NCI-H1048 (cell line): ENCODE data around the gene CABLES1.
"Not testable (repeated sequence)": the region's sequence is repeated elsewhere in the genome, so short reads cannot be mapped to it uniquely, and the experiment has no call there.

Experiments
- DNase-seq: peaks from one replicate; lab custom pipeline; 2025; lab: John Stamatoyannopoulos, UW

The CABLES1 gene

DNA sequence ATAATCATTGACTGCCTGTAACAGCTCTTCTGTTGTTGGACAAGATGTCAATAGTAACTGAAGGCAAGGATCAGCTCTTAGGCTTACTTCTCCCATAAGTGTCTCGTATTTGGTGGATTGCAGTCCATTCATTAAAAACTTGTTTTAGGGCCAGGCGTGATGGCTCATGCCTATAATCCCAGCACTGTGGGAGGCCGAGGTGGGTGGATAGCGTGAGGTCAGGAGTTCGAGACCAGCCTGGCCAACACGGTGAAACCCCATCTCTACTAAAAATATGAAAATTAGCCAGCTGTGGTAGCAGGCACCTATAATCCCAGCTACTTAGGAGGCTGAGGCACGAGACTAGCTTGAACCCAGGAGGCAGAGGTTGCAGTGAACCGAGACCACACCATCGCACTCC lies 26.1 kb upstream of the CABLES1 start:
- DNase-seq, result not testable (repeated sequence)

- no peak for DNase-seq
Observed at GRCh38 chr18:23113576-23113975, 21.7 kb upstream of the CABLES1 start.

GRCh38 chr18:23114171-23114881 lies 21.0 kb upstream of the CABLES1 start:
- no peak for DNase-seq

GRCh38 chr18:23114911-23115310 lies 20.4 kb upstream of the CABLES1 start:
- no peak for DNase-seq

DNA sequence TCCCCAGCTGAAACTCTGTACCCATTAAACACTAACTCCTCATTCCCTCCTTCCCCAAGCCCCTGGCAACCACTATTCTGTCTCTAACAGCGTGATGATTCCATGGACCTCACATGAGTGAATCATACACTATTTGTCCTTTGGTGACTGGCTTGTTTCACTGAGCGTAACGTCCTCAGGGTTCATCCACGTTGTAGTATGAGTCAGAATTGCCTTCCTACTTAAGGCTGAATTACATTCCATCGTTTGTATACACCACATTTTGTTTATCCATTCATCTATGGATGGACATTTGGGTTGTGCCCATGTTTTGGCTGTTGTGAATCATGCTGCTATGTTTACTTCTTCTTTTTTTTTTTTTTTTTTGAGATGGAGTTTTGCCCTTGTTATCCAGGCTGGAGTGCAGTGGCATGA lies 19.6 kb upstream of the CABLES1 start:
- DNase-seq, result no peak

GRCh38 chr18:23121133-23121532 lies 14.2 kb upstream of the CABLES1 start:
- DNase-seq, result no peak

- no peak for DNase-seq
Observed at GRCh38 chr18:23122334-23123229, 12.7 kb upstream of the CABLES1 start.

GRCh38 chr18:23126376-23127056 lies 8.8 kb upstream of the CABLES1 start:
- DNase-seq, result no peak

DNA sequence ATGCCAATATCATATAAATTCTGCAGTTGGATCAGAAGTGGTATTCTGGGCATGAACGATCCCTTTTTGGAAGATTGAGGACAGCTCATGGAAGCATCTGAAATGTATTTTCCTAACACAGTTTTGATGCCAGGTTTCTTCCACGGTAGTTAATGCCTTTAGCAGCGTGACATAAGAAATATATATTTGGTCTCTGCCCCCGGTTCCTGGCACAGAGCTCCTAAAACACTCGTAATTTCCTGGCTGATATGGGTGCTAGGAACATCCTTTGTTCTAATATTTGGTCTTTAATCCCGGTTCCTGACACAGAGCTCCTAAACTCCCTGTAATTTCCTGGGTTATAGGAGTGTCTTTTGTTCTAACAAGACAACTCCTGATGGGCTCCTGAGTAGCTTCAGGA lies 8.2 kb upstream of the CABLES1 start:
- DNase-seq, result no peak

- no peak for DNase-seq
Observed at GRCh38 chr18:23129355-23130002, 5.8 kb upstream of the CABLES1 start.

DNA sequence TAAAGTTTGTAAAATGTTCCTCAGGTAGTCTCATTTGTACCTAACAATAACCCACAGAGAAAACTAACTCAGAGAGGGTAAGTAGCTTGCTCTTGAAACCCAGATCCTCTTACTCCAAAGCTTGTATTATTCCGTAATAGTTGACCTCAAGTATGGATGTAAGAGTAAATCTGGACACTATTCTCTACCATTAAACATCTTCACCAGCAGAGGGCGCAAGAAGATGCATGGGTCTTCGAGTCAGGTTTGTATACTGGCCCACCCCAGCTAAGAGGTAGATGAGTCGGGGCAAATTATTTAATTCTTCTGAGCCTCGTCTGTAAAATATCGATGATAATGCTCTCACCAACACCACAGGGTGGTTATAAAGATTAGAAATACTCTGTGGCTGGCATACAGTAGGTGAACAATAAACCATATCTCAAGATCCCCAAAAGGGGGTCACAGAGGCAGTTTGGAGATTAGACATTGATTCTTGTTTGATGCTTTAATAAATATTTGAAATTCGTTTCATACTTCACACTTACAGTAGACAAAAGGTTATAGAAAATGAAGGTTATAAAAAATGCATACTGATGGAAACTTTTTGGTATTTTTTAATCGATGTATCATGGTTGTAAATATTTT lies 3.5 kb upstream of the CABLES1 start:
- no peak for DNase-seq

DNA sequence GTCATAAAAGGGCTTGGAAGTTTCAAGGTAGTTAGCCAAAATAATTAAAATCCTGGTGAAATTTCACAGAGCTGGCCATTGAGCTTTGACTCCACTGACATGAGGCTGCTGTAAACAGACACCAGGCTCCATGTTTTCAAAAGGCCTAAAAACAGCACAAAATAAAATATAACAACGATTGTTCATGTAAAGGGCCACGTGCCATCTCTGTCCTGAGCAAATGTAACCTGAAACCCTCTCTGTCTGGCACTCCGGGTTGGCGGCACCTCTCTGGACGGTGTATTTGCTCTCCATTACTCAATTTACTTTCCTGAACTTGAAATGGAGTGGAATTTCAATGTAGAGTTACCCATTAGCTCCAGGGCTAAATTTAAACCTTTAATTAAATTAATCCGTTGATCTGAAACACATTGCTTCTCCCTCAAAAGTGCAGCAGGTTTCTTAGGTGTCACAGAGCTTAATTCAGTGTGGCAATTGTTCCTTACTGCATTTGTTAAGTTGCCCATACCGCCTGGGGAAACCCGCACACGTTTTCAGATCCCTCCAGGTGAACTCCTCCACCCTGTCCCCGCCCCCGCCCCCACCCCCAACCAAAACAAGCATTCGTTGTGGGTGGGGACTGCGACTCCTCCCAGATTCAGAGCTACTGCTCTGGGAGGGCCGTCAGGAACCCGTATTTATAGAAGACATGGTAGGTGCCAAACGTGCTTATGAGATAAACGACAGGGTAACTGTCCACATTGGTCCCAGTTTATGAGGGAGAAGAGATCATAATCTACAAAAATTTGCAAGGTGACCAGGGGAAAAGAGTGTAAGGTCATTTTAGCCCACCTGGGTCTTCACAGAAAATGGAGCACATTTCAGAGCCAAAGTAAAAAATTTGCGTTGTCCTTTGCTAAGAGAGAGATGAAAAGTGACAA lies 1.2 kb upstream of the CABLES1 start:
- peak; percentile 74 for DNase-seq

DNA sequence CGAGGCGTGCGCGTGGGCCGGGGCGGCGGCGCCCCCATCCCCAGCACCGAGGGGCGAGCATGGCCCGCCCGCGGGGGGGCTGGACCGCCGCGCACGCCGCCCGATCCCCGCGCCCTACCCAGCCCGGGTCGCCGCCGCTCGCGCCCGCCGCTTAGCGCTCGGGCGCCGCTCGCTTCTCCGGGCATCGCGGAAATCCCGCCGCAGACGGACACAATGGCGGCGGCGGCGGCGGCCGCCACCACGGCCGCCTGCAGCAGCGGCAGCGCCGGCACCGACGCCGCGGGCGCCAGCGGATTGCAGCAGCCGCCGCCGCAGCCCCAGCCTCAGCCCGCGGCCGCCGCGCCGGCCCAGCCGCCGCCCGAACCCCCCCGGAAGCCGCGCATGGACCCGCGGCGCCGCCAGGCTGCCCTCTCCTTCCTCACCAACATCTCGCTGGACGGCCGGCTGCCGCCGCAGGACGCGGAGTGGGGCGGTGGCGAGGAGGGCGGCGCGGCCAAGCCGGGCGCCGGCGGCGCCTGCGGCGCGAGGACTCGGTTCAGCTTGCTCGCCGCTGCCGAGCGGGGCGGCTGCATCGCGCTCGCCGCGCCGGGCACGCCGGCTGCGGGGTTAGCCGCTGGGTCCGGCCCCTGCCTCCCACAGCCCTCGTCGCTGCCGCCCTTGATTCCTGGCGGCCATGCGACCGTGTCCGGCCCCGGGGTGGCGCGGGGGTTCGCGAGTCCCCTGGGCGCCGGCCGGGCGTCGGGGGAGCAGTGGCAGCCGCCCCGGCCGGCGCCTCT lies 453 bp downstream of the CABLES1 start:
- DNase-seq, result no peak

DNA sequence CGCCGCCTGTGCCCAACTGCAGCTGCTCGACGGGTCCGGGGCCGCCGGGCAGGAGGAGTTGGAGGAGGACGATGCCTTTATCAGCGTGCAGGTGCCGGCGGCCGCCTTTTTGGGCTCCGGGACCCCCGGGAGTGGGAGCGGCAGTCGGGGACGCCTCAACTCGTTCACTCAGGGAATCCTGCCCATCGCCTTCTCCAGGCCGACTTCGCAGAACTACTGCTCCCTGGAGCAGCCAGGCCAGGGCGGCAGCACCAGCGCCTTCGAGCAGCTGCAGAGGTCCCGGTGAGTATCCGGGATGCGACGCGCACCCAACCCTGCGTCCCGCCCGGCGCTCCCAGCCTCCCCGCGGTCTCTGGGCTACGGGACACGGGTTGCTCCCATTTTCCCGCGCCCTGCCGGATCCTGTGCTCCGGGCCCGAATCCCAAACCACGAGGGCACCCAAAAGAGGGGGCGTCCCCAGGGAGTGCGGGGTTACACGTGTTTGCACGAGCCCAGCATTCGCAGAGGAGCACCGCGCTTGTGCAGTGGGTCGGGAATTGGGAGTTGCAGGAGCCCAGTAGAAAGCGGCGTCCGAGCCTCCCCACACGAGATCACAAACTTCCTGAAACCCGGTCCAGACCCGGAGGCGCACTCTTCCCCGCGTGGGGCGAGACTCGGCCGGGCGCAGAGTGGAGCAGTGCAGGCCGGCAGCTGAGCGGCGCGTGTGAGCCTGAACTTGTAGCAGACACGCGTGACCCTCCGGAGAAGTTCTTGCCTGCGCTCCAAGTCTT lies 1.2 kb downstream of the CABLES1 start:
- no peak for DNase-seq

GRCh38 chr18:23137097-23137635 lies 1.9 kb downstream of the CABLES1 start:
- DNase-seq, result no peak

GRCh38 chr18:23137788-23138216 lies 2.5 kb downstream of the CABLES1 start:
- no peak for DNase-seq

GRCh38 chr18:23138471-23138870 lies 3.2 kb downstream of the CABLES1 start:
- DNase-seq, result no peak

DNA sequence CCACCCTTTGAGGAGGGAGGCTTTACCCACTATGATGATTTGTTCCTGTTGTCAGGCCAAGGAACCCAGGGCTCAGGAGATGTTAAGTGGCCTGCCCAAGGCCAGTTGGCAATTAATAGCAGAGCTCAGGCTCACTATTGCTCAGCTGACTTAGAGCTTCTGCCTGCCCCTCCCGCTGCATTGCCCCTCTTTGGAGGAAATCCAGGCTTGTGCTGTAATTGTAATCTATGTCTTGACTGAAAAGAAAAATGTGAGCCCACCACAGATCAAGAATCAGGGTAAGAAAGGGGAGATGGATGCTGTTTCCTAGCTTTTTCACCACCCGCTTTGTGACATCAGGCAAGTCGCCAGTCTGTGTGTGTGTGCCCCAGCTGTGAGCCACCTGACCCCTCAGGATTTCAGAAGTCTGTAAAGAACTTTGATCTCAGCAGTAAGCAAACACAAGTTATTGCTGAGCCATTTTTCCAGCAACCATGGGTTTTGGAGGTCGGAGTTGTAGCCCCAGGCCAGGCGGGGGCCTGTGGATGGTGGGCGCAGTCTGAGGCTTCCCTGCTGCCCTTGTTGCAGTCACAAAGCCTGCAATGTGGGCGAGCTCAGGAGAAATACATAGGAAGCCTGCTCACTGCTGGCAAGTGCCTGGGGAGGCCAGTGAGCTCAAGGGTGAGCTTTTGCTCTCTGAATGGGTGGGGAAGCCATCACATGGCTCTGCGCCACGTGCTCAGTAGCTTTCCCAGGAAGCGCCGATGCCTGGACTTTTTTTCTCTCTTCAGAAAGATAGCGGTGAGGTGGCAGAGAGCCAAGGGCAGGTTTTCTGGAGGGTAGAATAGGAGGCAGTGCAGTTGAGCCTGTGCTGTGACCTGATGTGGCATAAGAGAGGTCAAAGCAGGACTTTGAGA lies 6.1 kb downstream of the CABLES1 start:
- no peak for DNase-seq
